Large intestine (tissue), 3 donors: ENCODE data around the gene ORM1. TPM values are rescaled to one million over a fixed set of nuclear protein-coding genes. Genes with fewer than 3 reads are reported as not detected.

Source experiments
- DNase-seq, 2 donors: peaks; one replicate each; pipeline versions ENCODE4 v3.0.0 to v3.0.0-alpha.2; 2013
- H3K27ac ChIP-seq: one replicate; pipeline ENCODE4 v1.5.1; 2013; ENCODE audit warnings: low read length
- H3K27me3 ChIP-seq: 2 replicates; pipeline ENCODE4 v1.6.1; 2013; ENCODE audit warnings: low read length; ENCODE audit not compliant: control insufficient read depth, insufficient read depth
- H3K36me3 ChIP-seq: 2 replicates; pipeline ENCODE4 v1.6.1; 2013; ENCODE audit warnings: low read length; ENCODE audit not compliant: control insufficient read depth, insufficient read depth
- H3K4me1 ChIP-seq: one replicate; pipeline ENCODE4 v1.6.1; 2013; ENCODE audit warnings: low read length; ENCODE audit not compliant: control insufficient read depth, insufficient read depth
- H3K4me3 ChIP-seq: one replicate; pipeline ENCODE4 v1.5.1; 2013; ENCODE audit warnings: low read length
- H3K9me3 ChIP-seq: one replicate; pipeline ENCODE4 v1.6.1; 2013; ENCODE audit warnings: mild to moderate bottlenecking, low read depth, low read length, moderate library complexity; ENCODE audit not compliant: control insufficient read depth
- WGBS: methylation state at CpG from one replicate; pipeline ENCODE4 v1.1.5; 2013; ENCODE audit warnings: low lambda C conversion rate; ENCODE audit not compliant: insufficient coverage; 5-methylcytosine and 5-hydroxymethylcytosine counted together
- polyA plus RNA-seq: library from polyadenylated mRNA; unstranded; fragments of 120-200 nt; gene quantifications from one replicate; pipeline ENCODE4 v1.2.1, GENCODE V29; 2013

The ORM1 gene
- polyA plus RNA-seq, 1 donor, result 0.09 TPM

GRCh38 chr9:114375386-114376175 lies 52.7 kb downstream of the ORM1 start:
- no peak for DNase-seq
- Histone ChIP-seq H3K27ac (no peak overlapping the region), H3K27me3 (no peaks in the 10 kb centered on the region), H3K4me3 (no peak overlapping the region), H3K4me1 (no peaks in the 10 kb centered on the region), H3K9me3 (no peaks in the 10 kb centered on the region), H3K36me3 (peaks cover 57% of the 10 kb centered on the region)
- 93% methylated on average over 6 of the region's 9 CpGs for WGBS

Other genes starting within 250 kb of the ORM1 start
- gene AMBP, start 244.8 kb upstream of the ORM1 start, polyA plus RNA-seq, result 3.6 TPM
- 136 TPM for gene KIF12, start 223.8 kb upstream of the ORM1 start, polyA plus RNA-seq
- 117 TPM for gene COL27A1, start 167.6 kb upstream of the ORM1 start, polyA plus RNA-seq
- not detected for gene ORM2, start 6.8 kb downstream of the ORM1 start, polyA plus RNA-seq
- gene AKNA, start 64.9 kb downstream of the ORM1 start, polyA plus RNA-seq, result 12.0 TPM
- 10.2 TPM for gene WHRN, start 182.4 kb downstream of the ORM1 start, polyA plus RNA-seq